ENCODE results near the gene NTHL1.
A peak's percentile ranks its signal among the peaks of the same experiment; 100 is the strongest.

NTHL1 gene

DNA sequence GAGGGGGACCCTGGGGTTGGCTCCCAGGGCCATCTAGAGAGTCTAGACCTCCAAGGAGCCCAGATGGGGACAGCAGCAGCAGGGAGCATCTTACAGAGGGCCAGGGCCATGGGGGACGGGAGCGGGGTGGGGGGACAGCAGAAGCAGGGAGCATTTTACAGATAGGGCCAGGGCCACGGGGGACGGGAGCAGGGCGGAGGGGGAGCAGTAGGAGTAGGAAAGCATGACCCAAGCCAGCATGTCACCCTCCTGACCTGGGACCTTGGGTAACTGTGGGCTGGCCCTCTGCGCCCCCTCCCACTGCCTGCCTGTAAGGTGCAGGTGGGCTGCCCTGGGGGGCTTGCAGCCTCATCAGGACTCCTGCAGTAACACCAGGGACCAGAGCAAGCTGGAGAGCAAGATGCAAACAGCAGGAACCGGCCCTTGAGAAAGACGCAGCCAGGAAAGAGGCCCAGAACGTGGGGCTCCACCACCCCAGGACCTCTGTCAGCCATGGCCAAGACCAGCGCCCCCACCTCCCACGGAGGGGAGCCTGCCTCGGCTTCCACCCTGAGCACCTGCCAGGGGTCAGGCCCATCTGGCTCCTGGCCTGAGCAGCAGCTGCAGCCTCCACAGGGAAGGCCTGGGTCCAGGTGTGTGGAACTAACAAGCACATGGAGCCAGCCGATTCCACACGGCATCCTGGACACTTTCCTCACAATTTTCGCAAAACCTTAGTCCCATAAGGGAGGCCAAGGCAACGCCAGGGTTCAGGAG is 40.4 kb downstream of the NTHL1 start:
- DNase-seq: no peak

DNA sequence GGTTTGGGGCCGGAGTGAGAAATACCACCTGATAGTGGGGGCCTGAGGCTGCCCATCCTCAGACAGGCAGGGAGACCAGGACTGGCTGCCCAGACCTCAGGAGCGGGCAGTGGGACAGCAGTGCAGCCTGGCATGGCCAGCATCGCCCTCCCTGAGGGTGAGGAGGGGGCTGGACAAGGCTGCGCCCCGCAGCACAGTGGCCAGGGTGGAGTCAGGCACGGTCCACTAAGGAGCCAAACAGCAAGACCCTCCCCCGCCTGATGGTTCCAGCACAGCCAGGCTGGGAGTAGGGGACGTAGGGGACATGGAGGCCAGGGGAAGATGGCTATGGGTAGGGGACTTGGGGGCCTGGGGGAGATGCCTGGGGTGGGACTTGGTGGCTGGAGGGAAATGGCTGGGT is 41.3 kb downstream of the NTHL1 start:
- DNase-seq: no peak

DNA sequence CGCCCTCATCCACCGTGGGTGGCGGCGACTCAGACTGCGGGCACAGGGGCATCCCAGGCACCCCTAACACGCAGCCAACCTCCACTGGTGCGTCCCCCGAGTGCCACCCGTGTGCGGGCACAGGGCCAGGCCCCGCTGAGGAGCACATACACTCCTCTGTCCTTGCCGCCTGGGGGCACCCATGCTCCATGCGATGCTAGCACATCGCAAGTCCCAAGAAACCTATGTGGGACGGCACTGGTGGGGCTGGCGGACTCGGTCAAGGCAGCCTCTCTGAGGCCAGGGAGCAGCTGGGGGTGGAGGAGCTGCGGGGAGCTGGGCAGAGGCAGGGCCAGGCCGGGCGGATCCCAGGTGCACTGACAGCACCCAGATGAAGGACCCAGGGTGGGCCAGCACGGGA is 42.0 kb downstream of the NTHL1 start:
- no peak for DNase-seq

DNA sequence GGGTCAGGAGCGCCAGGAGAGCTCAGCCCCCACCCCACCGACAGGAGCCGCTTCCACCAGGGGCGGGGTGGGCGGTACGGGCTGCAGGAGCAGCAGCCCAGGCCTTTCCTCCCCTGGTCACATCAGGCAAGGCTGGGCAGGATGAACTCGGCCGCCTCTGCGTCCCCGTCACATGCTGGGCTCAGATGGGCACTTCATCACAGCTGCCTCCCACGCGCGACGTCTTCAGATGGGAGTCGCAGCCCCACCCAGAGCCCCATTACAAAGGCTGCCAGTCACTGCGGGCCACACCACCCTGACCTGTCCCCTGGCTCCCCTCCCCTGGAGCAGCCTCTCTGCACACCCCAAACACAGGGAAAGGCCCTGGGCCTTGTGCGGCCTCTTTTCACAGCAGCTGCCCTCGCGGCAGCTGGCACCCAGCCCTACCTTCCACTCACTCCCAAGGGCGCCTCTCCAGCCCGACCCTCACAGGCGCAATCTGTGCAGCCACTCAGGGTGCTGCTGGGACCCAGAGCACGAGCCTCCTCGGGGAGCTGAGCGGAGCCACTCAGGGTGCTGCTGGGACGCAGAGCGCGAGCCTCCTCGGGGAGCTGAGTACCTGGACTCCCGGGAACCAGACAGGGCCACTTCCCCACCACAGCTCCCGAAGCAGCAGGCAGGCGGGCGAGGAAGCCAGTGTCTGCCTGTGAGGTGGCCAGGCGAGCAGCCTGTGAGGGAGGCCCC is 42.7 kb downstream of the NTHL1 start:
- DNase-seq: no peak

DNA sequence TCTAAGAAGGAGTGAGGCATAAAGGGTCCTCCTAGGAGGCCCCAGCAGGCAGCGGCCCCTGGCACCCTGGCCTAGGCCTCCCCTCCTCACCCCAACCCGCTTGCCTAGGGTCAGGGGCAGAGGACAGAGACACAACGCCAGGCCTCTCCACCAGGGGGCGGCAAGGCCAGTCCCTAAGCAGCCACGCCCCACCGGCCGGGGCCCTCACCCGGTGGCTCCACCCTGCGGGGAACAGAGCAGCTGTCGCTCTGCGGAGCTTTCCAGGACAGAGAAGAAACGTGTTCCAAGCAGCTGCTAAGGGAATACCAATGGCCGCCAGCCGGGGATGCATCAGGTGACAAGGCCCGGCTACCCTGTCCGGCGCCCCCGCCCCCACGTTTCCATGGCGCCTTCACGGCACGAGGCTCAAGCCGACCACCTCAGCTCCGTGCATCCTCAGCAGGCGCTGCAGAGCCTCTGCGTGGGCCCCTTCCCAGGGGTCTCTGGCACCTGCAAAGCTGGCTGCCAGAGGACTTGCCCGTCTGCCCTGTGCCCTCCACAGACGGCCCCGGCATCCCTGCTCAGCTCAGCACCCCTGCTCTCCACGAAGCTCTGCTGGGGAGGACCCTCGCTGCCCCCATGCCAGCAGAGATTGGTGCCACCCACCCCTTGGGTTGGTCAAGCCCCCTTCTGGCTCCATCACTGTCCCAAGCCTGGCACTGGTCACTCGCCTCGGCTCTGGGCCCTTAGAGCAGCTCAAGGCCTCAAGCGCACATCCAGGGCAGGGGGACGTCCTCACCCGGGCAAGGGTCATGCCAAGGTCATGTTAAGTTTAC is 43.6 kb downstream of the NTHL1 start:
- peak; percentile 85 for DNase-seq

DNA sequence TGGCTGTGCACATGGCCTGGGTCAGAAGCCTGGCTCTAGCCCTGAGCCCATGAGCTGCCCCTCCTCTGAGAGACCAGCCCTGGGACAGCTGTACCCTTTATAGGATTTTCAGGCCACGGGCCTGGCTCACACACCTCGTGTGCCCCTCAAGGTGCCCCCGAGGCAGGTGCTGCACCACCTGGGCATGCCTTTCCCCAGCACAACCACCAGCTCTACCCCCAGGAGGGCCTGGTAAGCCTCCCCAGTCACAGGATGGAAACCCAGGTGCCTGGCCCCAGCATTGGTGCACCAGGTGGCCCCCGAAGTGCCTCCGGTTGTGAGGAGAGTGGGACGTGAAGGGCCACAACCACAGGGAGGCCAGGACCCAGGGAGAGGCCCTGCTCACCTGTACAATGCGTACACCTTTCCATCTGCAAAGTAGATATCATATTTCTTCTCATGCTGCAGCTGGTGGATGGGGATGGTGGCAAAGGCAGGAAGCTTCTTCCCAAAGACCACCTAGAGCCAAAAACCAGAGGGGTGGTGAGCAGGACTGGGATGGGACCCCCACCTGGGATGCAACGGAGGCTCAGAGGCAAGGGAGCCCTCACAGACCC is 44.3 kb downstream of the NTHL1 start:
- DNase-seq: no peak

DNA sequence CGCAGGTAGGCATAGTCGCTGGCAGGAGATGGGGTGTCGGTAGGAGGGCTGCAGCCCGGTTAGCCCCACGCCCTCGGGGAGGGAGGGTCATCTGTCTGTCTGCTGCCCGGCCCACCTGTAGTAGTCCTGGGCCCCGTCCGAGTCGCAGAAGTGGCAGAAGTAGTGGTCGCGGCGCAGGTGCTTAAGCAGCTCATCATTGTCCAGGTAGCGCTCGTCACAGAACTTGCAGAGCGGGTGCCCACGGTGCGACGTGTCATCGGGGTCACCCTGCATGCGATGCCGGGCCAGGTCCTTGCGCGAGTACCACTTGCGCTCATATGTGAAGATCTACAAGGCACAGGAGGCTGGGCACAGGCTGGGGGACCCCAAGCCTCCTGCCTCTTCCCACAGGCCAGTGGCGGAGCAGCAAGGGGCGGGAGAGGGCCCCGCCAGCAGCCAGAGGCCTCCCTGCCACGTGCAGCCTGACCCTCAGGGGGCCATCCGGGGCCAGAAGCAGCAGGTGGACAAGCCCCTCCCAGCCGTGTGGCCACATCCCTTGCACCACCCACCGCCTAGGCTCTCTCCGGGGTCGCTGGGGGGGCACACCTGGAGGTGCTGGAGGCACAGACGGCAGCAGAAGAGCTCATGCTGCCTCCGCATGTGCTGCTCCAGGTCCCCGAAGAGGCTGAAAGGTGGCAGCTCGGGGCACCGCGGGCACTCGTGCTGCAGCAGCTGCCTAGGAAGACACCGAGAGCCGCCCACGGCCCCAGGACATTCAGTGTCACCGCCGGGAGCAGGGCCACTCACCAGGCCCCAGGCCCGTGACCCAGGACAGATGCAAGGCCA is 45.0 kb downstream of the NTHL1 start:
- no peak for DNase-seq

DNA sequence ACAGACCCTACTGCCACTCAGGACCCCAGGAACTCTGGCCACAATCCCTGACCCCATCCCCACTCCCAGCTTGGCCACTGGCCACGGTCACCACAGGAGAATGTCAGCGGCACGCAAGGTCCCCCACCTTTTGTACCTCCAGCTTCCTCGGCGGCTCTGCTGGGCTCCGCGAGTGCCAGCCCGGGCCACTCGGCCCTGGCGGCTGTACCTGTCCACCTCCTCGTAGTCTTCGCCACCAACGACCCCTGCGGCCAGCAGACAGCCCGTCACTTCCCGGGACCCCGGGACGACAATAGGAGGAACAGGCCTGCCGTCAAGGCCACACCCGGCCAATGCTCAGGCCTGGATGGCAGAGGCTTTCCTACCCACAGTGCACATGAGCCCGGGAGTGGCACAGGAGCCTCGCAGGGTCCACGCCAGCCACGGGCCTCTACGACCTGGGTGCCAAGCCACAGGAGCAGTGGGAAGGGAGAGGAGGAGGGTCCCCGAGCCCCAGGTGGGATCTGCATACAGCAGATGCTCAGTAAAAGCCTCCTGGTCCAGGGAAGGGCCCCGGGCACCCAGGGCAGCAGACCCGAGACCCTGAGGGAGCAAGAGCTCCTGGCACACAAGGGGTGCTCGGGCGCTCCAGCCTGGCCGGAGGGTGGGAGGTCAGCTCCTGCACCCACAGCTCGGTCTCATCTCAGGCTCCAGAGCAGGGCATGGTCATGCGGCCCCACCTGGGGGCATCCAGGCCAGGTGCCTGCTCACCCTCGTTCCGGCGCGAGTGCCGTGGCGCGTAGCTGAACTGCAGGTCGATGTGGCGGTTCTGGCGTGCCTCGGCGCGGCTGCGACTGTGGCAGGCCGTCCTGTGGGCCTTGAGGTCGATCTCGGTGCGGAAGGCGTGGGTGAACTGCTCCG is 45.9 kb downstream of the NTHL1 start:
- DNase-seq: no peak

DNA sequence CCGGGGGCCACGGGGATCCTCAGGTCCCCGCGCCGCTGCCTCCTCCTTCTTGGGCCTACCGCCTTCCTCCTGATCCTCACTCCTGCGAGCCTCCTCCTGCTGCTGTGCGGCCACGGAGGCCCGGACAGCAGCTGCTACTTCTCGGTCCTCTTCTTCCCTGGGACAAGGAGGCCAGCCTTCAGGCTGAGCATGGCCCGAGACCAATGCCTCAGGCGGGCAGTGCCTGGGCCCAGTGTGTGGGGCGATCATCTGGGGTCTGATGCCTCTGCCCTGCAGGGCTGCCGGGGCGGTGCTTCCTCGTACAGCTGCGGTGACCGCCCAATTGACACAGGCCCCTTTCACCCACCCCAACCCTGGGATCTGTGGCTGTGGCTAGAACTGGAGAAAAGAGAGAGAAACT is 46.6 kb downstream of the NTHL1 start:
- no peak for DNase-seq

DNA sequence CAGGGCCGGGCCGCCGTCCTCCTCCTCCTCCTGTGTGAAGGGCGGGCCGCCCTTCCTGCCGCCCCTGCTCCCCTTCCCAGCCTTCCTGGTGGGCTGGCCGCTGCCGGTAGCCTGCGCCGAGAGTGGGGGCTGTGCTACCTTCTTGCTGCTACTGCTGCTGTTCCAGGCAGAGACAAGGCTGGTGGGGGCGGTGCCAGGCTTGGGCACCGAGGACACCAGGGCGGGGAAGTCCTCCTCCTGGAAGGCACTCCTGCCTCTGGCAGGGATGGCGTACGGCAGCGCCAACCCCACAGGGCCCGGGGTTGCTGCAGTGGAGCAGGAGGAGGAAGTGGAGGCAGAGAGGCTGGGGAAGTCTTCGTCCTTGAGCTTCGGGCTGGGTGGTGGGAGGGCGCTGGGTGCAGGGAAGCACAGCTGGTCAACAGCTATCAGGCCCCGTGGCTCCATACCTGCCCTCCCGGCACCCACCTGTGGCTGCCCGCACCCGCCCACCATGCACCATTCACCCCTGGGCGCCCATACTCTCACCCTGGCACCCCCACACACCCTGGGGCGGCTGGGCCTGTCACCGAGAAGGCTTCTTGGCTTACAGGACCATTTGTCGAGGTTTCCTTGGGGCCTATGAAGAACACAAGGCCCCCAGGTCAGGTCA is 47.6 kb downstream of the NTHL1 start:
- DNase-seq: no peak

DNA sequence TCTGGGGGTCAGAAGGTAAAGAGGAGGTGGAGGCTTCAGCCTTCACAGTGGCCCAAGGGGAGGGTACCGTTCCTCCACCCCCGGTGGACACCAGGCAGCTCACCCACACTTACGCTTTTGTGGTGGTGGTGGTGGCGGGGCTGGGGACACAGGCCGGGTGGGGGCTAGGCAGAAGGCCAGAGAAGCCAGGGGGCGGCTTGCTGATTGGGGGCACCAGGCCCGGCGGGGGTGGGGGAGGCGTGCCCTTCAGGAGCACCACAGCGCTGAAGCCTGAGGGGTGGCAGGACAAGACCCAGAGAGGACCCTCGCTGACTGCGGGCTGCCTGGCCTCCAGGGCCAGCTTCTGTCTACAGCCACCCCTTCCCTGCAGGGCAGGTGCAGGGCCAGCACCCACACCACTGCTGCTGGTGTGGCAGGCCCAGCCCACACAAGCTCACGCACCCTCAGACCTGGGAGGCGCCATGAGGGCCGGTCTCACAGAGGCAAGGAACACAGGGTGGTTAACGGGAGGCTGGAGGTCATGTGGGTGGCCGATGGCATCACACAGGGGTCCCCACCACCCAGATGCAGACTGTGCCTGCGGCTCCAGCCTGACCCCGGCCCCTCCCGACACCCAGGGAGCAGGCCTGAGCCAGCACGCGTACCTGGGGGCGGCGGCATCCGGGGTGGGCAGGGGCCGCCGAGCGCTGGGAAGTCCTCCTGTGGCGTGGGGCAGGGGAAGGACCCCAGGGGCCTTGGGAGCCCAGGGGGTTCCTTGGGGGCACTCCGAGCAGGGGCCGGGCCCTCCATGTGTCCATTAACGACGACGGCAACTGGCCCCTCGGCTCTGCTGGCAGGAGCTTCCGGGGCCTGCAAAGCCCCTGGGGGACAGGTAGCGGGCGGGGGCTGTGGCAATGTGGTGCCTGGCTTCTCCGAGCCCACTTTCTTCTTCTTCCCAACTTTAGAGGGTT is 48.5 kb downstream of the NTHL1 start:
- no peak for DNase-seq

DNA sequence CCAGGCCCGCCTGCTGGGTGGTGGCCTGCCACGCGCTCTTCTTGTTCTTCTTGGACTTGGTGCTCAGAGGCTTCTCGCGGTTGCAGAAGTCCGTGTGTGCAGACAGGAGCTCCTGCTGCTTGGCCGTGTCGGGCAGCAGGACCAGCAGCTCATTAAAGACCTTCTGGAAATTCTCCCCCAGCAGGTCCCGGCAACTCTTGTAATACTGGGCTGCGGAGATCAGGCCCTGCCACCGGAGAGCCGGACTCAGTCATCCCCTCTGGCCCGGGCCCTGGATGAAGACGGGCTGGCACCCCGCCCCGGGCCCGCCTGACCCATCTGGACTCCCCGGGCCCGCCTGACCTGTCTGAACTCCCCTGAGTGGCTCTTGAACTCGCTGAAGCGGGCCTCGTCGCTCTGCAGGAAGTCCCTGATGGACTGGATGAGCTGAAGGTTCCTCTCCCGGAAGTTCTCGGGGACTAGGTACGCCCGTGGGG is 49.2 kb downstream of the NTHL1 start:
- DNase-seq: no peak

DNA sequence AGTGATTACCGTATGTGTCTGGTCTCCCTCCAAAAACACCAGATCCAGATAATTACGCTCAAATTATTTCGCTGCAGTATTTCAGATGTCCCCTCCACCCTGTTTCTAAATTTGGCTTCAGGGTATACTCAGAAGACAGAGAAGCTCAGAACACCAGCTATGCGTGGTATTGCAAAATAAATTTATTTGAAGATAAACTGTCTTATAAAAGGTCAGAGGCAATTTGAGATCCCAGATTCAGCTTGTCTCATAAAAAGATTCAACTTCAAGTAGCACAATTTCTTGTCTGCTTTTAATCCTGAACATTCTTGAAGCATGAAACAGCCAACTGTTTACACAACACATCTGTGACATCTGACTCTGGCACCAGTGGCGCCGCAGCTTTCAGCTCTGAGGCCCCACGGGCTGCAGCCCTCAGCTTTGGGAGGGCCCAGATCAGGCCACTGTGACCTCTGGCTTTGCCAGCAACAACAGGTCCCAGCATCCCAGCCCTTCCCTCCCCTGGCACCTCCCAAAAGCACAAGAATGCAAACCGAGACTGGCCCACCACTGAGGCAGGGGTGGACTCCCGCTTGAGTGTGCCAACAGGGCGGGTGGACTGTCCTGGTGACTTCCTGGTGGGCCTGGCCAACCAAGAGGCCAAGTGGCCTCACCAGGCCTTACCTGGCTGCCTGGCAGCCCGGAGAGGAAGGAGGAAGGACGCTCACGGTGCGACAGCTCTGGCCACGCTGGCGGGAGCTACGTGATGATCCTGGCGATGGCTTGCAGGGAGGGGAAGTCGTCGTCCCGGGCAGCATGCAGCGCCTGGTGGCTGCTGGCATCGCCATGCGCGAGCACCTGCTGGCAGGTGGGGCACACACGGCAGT is 49.9 kb downstream of the NTHL1 start:
- no peak for DNase-seq

DNA sequence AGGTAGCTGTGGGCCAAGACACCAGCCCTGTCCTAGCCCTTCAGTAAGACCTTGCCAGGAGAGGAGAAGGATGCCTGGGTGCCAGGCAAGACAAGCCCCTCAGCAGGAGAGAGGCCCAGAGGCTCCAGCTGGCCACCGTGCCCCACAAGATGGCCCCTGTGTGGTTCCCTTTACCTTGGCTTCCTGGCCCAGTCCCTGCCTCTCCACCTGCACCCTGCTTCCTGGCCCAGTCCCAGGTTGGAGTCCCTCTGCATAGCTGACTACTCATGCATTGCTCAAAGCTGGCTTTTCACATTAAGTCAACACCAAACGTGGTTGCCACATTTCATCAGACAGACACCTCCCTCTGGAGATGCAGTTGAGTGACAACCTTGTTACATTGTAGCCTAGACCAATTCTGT is 53.9 kb downstream of the NTHL1 start:
- DNase-seq: no peak

DNA sequence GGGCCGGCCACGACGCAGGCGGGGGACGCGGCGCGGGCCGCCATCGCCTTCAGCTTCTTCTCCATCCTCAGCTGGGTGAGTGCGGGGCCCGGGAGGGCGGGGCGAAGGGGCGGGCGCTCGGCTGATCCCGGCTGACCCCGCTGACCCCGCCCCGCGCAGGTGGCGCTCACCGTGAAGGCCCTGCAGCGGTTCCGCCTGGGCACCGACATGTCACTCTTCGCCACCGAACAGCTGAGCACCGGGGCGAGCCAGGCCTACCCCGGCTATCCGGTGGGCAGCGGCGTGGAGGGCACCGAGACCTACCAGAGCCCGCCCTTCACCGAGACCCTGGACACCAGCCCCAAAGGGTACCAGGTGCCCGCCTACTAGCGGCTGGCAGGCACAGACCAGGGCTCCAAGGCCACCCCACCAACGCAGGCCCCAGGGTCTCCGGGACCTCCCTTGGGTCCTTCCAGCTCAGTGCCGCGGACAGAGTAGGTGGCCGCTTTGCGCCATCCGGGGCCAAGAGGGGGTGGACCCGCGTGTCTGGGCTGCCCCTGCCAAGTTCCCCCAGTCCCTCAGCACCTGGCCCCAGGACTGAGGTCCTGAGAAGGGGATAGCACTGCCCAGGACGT is 54.8 kb downstream of the NTHL1 start:
- peak; percentile 29 for DNase-seq

DNA sequence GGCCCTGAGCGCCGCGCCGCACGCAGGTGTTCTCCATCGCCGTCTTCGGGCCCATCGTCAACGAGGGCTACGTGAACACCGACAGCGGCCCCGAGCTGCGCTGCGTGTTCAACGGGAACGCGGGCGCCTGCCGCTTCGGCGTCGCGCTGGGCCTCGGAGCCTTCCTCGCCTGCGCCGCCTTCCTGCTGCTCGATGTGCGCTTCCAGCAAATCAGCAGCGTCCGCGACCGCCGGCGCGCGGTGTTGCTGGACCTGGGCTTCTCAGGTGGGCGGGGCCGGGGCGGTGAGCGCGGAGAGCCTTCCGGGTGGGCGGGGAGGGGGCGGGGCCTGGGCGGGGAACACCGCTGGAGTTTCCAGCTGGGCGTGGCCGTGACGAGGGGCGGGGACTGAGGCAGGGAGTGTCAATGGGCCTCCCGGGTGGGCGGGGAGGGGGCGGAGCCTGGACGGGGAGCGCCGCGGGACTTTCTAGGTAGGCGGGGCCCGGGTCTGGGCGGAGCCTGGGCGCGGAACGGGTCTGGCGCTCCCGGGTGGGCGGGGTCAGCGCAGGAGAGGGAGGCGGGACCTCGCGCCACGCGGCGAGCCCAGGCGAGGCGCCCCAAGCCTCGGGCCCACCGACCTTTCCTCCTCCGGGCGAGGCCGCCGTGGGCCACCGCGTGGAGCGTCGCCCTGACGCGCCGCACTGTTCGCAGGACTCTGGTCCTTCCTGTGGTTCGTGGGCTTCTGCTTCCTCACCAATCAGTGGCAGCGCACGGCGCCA is 55.5 kb downstream of the NTHL1 start:
- peak; percentile 100 for DNase-seq

DNA sequence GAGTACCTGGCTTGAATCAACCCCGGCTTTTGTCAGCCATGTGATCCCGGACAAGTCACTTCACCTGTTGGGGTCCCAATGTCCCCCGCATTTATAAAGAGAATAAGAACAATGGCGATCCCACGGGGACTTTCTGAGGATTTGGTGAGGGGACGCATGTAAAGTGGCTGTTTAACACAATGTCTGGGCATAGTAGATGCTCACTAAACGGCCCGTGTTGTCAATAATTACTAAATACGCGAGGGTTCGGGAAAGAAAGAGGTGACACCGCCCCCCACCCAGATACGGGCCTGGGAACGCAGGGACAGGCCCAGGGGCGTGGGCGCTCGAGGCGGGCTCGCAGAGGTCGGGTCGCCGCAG is 56.1 kb downstream of the NTHL1 start:
- DNase-seq: no peak
